ENCODE measurements around the gene BACH2. TPM values are rescaled to one million over a fixed set of nuclear protein-coding genes. Genes with fewer than 3 reads are reported as not detected.

Gene BACH2
- total RNA-seq, 1 donor = under 0.01 TPM

- H3K4me3 ChIP-seq (ENCODE audit: low read depth, low read length) = no peak overlapping the region
- TF ChIP-seq CTCF (IDR thresholded peaks at IDR 0.05; ENCODE audit: insufficient read depth, low read depth, low read length) = no peak
- DNase-seq (ENCODE audit: low read depth) = no peak
Measured at GRCh38 chr6:90198758-90199425, 97.8 kb downstream of the BACH2 start.

- TF ChIP-seq CTCF (IDR thresholded peaks at IDR 0.05; ENCODE audit: insufficient read depth, low read depth, low read length) = no peak
- H3K4me3 ChIP-seq (ENCODE audit: low read depth, low read length) = no peak overlapping the region
- DNase-seq (ENCODE audit: low read depth) = peak; percentile 61
Measured at GRCh38 chr6:90197854-90198496, 98.7 kb downstream of the BACH2 start.

- H3K4me3 ChIP-seq (ENCODE audit: low read depth, low read length) = no peak overlapping the region
- DNase-seq (ENCODE audit: low read depth) = no peak
- TF ChIP-seq CTCF (IDR thresholded peaks at IDR 0.05; ENCODE audit: insufficient read depth, low read depth, low read length) = no peak
Measured at GRCh38 chr6:90195094-90195829, 101.4 kb downstream of the BACH2 start.

- no peak overlapping the region for H3K4me3 ChIP-seq (ENCODE audit: low read depth, low read length)
- peak; percentile 87 for DNase-seq (ENCODE audit: low read depth)
- no peak for TF ChIP-seq CTCF (IDR thresholded peaks at IDR 0.05; ENCODE audit: insufficient read depth, low read depth, low read length)
Measured at GRCh38 chr6:90194371-90194841, 102.2 kb downstream of the BACH2 start.

GRCh38 chr6:90193359-90193758, 103.3 kb downstream of the BACH2 start:
- H3K4me3 ChIP-seq (ENCODE audit: low read depth, low read length) = no peak overlapping the region
- TF ChIP-seq CTCF (IDR thresholded peaks at IDR 0.05; ENCODE audit: insufficient read depth, low read depth, low read length) = no peak
- no peak for DNase-seq (ENCODE audit: low read depth)

GRCh38 chr6:90192857-90193256, 103.8 kb downstream of the BACH2 start:
- no peak overlapping the region for H3K4me3 ChIP-seq (ENCODE audit: low read depth, low read length)
- no peak for TF ChIP-seq CTCF (IDR thresholded peaks at IDR 0.05; ENCODE audit: insufficient read depth, low read depth, low read length)
- no peak for DNase-seq (ENCODE audit: low read depth)

Data from fibroblast of villous mesenchyme (primary cell).